ENCODE data around the gene ACO2.

The ACO2 gene

DNA sequence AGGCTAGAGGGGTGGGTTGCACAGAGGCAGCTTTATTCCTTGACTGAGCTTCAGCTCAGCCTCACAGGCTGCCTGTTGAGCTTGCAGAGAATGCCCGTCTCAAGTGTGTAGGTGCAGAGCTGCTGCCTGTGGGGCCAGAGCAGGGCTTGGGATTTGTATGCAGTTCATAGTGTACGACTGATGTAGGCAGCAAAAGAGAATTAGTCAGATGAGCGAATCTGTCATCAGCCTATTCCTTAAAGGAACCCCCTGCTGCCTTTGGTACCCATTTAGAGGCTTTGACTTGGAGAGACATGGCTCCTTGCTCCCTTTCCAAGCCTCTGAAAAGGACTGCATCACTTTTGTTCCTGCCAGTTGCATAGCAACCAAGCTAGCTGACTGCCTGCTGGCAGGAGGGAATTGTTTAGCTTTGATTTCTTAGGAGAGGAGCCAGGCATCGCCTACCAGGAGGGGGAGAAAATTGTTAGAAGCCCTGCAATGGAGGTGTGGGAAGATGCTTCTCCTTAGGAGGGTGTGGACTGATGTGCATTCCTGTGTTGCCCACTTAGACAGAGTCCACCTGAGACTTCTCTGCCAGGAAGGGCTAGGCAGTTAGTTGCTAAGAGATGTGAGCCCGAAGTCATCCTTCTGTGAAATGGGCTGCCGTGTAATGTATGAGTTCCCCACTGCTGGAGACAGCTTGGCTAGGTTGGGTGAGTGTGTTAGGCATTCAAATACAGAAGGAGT lies 10.9 kb downstream of the ACO2 start:
- TF ChIP-seq, protein P1, sequence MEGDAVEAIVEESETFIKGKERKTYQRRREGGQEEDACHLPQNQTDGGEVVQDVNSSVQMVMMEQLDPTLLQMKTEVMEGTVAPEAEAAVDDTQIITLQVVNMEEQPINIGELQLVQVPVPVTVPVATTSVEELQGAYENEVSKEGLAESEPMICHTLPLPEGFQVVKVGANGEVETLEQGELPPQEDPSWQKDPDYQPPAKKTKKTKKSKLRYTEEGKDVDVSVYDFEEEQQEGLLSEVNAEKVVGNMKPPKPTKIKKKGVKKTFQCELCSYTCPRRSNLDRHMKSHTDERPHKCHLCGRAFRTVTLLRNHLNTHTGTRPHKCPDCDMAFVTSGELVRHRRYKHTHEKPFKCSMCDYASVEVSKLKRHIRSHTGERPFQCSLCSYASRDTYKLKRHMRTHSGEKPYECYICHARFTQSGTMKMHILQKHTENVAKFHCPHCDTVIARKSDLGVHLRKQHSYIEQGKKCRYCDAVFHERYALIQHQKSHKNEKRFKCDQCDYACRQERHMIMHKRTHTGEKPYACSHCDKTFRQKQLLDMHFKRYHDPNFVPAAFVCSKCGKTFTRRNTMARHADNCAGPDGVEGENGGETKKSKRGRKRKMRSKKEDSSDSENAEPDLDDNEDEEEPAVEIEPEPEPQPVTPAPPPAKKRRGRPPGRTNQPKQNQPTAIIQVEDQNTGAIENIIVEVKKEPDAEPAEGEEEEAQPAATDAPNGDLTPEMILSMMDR (IDR thresholded peaks at IDR 0.05; ENCODE audit: insufficient read depth, missing control alignments): no peak
- no peak for FAIRE-seq
- DNase-seq (ENCODE audit: insufficient read length, low spot score): no peak

DNA sequence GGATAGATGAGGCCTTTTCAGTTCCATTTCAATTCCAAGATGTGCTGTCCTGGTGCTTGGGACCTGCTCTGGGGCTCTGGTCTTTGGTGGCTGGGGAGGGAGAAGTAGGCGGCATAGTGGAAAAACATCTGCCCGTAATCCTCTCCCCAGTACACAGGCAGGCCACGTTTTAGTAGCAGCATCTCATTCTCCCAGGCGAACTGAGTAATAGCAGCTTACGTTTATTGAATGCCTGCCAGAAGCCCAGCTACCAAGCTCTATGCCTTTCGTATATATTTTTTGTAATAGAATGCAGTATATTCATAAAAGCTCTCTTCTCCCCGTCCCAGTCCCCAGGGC lies 11.4 kb downstream of the ACO2 start:
- TF ChIP-seq, protein P1 (IDR thresholded peaks at IDR 0.05; ENCODE audit: insufficient read depth, missing control alignments): no peak
- DNase-seq (ENCODE audit: insufficient read length, low spot score) (no peak), FAIRE-seq (no peak)

DNA sequence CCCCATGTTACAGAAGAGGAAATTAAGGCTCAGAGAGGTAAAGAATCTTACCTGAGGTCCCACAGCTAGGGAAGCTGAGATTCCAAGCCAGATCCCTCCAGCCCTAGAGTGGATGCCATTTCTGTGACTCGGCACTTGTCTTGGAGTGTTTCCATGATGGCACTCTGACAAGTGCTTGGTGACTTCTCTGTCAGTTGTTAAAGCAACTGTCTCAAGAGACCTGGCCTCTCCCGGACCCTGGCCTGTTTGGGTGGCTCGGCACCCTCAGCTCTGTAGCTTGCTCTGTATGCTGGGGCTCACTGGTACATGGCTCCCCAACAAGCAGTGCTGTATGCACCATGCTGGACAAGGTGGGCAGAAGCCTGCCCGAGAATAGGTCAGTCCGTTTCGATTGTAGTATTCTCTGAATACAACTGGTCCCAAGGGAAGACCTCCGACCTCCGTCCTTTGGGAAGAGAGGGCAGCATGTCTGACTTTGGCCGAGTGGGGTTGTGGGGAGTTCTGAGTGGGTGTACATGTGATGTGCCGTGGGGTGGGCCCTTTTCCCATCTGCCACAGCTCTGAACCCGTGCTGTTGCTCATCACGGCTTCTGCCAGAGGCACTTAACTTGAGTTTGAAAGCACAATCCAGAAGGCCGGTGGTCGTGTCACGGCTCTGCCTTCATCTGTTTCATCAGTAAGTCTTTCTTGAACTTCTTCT lies 12.4 kb downstream of the ACO2 start:
- TF ChIP-seq, protein P1 (IDR thresholded peaks at IDR 0.05; ENCODE audit: insufficient read depth, missing control alignments): no peak
- no peak for DNase-seq (ENCODE audit: insufficient read length, low spot score)
- no peak for FAIRE-seq

DNA sequence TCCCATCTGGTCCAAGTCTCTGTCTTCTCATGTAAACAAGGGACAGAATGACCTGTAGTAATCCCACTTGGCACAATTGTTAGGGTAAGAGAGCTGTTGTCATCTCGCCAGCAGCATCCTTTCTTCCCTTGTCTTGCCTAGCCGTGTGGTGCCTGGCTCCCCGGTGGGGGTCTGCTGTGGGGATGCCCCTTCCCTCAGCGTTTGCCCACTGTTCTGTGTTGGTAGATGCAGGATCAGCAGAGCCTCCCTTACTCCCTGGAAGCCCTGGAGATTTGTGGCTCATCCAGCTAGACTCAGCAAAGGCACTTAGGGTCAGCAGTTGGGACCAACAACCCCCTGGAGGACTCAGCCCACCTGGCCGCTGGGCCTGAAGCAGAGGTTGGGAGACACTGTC lies 13.0 kb downstream of the ACO2 start:
- TF ChIP-seq, protein P1 (IDR thresholded peaks at IDR 0.05; ENCODE audit: insufficient read depth, missing control alignments): no peak
- DNase-seq (ENCODE audit: insufficient read length, low spot score): no peak
- no peak for FAIRE-seq

DNA sequence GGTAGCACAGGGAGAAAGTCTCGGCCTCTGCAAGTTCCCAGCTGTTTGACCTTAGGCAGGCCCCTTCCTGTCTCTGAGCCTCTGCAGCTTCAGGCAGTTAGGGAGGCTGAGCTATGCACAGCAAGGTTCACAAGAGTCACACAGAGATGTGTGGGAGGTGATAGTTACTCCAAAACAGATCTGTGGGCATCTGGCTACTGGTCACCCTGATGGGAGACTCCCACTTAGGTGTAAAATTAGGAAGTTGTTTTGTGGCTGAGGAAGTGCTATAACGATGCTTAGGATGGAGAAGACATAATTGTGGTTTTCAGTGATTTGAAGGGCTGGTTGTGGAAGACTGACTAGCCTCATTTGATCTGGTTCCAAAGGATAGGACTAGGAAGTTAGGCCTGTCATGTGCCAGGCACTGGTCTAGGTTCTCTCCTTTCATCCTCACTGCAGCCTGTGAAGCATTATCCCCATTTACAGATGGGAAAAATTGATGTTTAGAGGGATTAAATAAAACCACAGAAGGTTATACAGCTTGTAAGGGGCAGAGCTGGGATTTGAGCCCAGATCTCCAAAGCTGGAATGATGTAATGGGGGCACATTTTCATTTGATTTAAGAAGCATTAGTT lies 13.5 kb downstream of the ACO2 start:
- FAIRE-seq (no peak), DNase-seq (ENCODE audit: insufficient read length, low spot score) (no peak)
- TF ChIP-seq, protein P1 (IDR thresholded peaks at IDR 0.05; ENCODE audit: insufficient read depth, missing control alignments): no peak

DNA sequence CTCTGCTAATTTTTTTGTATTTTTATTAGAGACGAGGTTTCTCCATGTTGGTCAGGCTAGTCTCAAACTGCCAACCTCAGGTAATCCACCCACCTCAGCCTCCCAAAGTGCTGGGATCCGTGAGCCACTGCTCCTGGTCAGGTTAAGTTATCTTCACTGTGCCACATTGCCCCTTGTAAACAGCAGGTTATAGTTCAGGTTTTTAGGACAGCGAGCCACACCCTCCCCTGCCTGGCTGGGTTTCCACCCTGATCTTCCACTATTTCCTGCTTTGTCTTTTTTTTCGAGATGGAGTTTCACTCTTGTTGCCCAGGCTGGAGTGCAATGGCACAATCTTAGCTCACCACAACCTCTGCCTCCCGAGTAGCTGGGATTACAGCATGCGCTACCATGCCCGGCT lies 16.1 kb downstream of the ACO2 start:
- FAIRE-seq (no peak), DNase-seq (ENCODE audit: insufficient read length, low spot score) (no peak)
- TF ChIP-seq, protein P1 (IDR thresholded peaks at IDR 0.05; ENCODE audit: insufficient read depth, missing control alignments): no peak

Measured in D721Med (cell line).